Smooth muscle cell (in vitro differentiated cells): ENCODE measurements around the gene SATL1. TPM values are rescaled to one million over a fixed set of nuclear protein-coding genes. Genes with fewer than 3 reads are reported as not detected.

Source experiments
- DNase-seq: peaks from one replicate; lab custom pipeline; 2025; ENCODE audit not compliant: unreplicated experiment; lab: John Stamatoyannopoulos, UW
- H2AFZ ChIP-seq: fragments of 200-600 bp; sonication (generic); 2 replicates; pipeline ENCODE4 v1.6.0; 2016; ENCODE audit warnings: antibody characterized with exemption, low read depth, mild to moderate bottlenecking
- H3F3A ChIP-seq: fragments of 200-600 bp; sonication (generic); 2 replicates; pipeline ENCODE4 v1.6.0; 2017; ENCODE audit warnings: antibody characterized with exemption, low read depth
- H3K27ac ChIP-seq: fragments of 200-600 bp; sonication (generic); 2 replicates; pipeline ENCODE4 v1.5.1; 2016; ENCODE audit warnings: low read depth, mild to moderate bottlenecking
- H3K27me3 ChIP-seq: fragments of 200-600 bp; sonication (generic); 2 replicates; pipeline ENCODE4 v1.6.1; 2016; ENCODE audit warnings: low read depth, mild to moderate bottlenecking
- H3K36me3 ChIP-seq: fragments of 200-600 bp; sonication (generic); 2 replicates; pipeline ENCODE4 v1.5.1; 2016; ENCODE audit warnings: low read depth
- H3K4me1 ChIP-seq: fragments of 200-600 bp; sonication (generic); 2 replicates; pipeline ENCODE4 v1.5.1; 2016; ENCODE audit warnings: low read depth
- H3K4me2 ChIP-seq: fragments of 200-600 bp; sonication (generic); 2 replicates; pipeline ENCODE4 v1.6.0; 2016; ENCODE audit warnings: mild to moderate bottlenecking
- H3K4me3 ChIP-seq: fragments of 200-600 bp; sonication (generic); 2 replicates; pipeline ENCODE4 v1.5.1; 2016; ENCODE audit warnings: mild to moderate bottlenecking
- H3K79me2 ChIP-seq: fragments of 200-600 bp; sonication (generic); 2 replicates; pipeline ENCODE4 v1.6.0; 2016; ENCODE audit warnings: low read depth, mild to moderate bottlenecking
- H3K9ac ChIP-seq: fragments of 200-600 bp; sonication (generic); 2 replicates; pipeline ENCODE4 v1.6.0; 2016; ENCODE audit warnings: low read depth
- H3K9me3 ChIP-seq: fragments of 200-600 bp; sonication (generic); replicated peaks from 2 replicates; pipeline ENCODE4 v1.5.1; 2016; ENCODE audit warnings: low read depth
- H4K20me1 ChIP-seq: fragments of 200-600 bp; sonication (generic); 2 replicates; pipeline ENCODE4 v1.6.0; 2016; ENCODE audit warnings: low read depth
- WGBS: methylation state at CpG from one replicate; pipeline ENCODE4 v1.1.7; 2016; ENCODE audit warnings: low lambda C conversion rate; 5-methylcytosine and 5-hydroxymethylcytosine counted together
- polyA plus RNA-seq: library from polyadenylated mRNA; unstranded; fragments of >200 nt; fragmentation: Nextera tagmentation; extraction: Ambion mirVana; gene quantifications from 2 replicates; pipeline ENCODE4 v1.2.1, GENCODE V29; 2016
- total RNA-seq: library from RNA; depleted of rRNA; stranded (reverse); fragments of >200 nt; gene quantifications from 2 replicates; pipeline ENCODE4 v1.2.3, GENCODE V29; 2014
- TF ChIP-seq, protein P1 (sequence below): fragments of 200-600 bp; sonication (generic); IDR thresholded peaks from 2 replicates; pipeline ENCODE4 v1.5.1; 2017; ENCODE audit warnings: borderline replicate concordance, mild to moderate bottlenecking, antibody characterized with exemption; ENCODE audit not compliant: insufficient read depth, poor library complexity, severe bottlenecking

Gene SATL1
- total and polyA plus RNA-seq, 2 experiments from 2014 or later, result 0.11 TPM; not detected in 1

DNA sequence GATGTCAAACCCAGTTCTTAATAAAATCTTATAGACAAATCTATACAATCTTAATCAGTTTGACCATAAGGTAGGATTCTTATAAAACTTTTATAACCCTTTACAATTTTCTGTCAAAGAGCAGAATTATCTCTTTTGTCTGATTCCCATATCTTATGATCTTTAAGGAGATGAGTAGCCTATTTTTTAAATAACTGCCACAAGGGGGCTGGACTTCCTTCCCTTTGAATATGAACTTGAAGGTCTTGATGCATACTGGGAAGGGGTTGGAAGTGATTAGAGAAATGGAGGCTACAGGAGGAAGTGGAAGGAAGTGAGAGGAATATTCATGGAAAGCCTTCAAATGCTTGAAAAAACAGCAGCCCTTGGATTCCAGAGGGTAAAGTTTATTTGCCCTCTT is 128.8 kb downstream of the SATL1 start:
- no peak overlapping the region for H3K9ac ChIP-seq
- H3K27me3 ChIP-seq, result no peaks in the 10 kb centered on the region
- no peak overlapping the region for H3K4me2 ChIP-seq
- H3K9me3 ChIP-seq, result no peaks in the 10 kb centered on the region
- TF ChIP-seq, protein P1, sequence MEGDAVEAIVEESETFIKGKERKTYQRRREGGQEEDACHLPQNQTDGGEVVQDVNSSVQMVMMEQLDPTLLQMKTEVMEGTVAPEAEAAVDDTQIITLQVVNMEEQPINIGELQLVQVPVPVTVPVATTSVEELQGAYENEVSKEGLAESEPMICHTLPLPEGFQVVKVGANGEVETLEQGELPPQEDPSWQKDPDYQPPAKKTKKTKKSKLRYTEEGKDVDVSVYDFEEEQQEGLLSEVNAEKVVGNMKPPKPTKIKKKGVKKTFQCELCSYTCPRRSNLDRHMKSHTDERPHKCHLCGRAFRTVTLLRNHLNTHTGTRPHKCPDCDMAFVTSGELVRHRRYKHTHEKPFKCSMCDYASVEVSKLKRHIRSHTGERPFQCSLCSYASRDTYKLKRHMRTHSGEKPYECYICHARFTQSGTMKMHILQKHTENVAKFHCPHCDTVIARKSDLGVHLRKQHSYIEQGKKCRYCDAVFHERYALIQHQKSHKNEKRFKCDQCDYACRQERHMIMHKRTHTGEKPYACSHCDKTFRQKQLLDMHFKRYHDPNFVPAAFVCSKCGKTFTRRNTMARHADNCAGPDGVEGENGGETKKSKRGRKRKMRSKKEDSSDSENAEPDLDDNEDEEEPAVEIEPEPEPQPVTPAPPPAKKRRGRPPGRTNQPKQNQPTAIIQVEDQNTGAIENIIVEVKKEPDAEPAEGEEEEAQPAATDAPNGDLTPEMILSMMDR, result no peak
- no peak overlapping the region for H3K27ac ChIP-seq
- no peaks in the 10 kb centered on the region for H3K4me1 ChIP-seq
- no peaks in the 10 kb centered on the region for H3K79me2 ChIP-seq
- no peaks in the 10 kb centered on the region for H4K20me1 ChIP-seq
- no peak for DNase-seq
- no peaks in the 10 kb centered on the region for H3F3A ChIP-seq
- no peak overlapping the region for H2AFZ ChIP-seq
- no peak overlapping the region for H3K4me3 ChIP-seq
- H3K36me3 ChIP-seq, result no peaks in the 10 kb centered on the region

DNA sequence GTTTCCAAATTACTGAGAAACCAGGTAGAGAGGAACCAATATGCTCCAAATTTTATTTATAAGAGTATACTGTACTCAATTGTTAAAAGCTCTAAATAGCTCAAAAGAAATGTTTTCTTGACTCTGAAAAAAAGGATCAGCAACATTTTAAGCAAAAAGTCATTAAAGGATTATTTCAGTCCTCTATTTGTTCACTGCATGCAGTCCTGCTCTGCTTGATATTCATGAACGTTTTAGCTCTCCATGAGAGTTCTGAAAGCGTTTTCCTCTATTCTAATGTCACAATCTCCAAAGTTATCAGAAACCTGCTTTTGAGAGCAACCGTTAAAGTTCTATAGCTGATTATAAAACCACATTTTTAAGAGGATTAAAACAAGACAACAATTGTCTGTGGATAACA is 129.4 kb downstream of the SATL1 start:
- Histone ChIP-seq H3F3A (no peaks in the 10 kb centered on the region), H3K36me3 (no peaks in the 10 kb centered on the region), H3K9me3 (no peaks in the 10 kb centered on the region), H3K9ac (no peak overlapping the region), H3K4me1 (no peaks in the 10 kb centered on the region), H3K4me3 (no peak overlapping the region), H3K4me2 (no peak overlapping the region), H4K20me1 (no peaks in the 10 kb centered on the region), H3K27me3 (no peaks in the 10 kb centered on the region), H2AFZ (no peak overlapping the region), H3K27ac (no peak overlapping the region), H3K79me2 (no peaks in the 10 kb centered on the region)
- DNase-seq, result no peak
- TF ChIP-seq, protein P1, result no peak
- 63% methylated on average over 3 of the region's 3 CpGs for WGBS

DNA sequence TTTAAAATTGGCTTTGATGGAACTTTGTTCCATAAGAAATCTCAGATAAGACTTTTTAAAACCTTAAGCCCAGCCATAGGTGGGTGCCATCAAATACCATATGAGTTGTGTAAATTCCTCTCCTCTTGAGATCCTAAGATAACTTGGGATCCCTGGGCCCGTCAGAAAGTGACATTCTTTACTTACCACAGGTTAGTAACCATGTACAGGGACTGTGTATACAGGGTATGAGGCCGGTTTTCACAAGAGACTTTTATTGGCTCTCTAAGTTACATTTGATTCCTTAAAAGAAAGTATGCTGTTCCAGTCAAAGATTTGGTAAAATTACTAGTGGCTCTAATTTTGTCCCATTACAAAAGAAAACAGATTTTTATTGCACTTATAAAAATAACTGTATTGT is 129.8 kb downstream of the SATL1 start:
- H3K9me3 ChIP-seq, result no peaks in the 10 kb centered on the region
- H3K9ac ChIP-seq, result no peak overlapping the region
- H2AFZ ChIP-seq, result no peak overlapping the region
- no peak overlapping the region for H3K4me3 ChIP-seq
- H3K4me2 ChIP-seq, result no peak overlapping the region
- H3F3A ChIP-seq, result no peaks in the 10 kb centered on the region
- no peak overlapping the region for H3K27ac ChIP-seq
- no peak for DNase-seq
- 48% methylated on average over 2 of the region's 2 CpGs for WGBS
- no peaks in the 10 kb centered on the region for H3K36me3 ChIP-seq
- TF ChIP-seq, protein P1, result no peak
- no peaks in the 10 kb centered on the region for H4K20me1 ChIP-seq
- H3K27me3 ChIP-seq, result no peaks in the 10 kb centered on the region
- H3K79me2 ChIP-seq, result no peaks in the 10 kb centered on the region
- H3K4me1 ChIP-seq, result no peaks in the 10 kb centered on the region

DNA sequence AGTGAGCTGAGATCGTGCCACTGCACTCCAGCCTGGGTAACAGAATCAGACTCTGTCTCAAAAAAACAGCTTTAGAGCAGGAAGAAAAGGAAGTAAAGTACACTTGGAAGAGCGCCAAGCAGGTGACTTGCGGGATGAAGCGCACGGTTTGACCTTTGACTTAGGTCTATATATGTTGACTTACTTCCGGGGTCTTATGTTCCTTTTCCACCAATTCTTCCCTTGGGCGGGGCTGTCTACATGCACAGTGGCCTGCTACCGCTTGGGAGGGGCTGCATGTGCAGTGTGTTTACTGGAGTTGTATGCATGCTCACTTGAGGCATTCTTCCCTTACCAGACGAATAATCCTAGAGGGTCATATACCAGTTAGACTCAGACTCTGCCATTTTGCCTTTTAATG is 131.3 kb downstream of the SATL1 start:
- no peaks in the 10 kb centered on the region for H3K4me1 ChIP-seq
- no peak overlapping the region for H3K9ac ChIP-seq
- H3F3A ChIP-seq, result no peaks in the 10 kb centered on the region
- H3K79me2 ChIP-seq, result no peaks in the 10 kb centered on the region
- H4K20me1 ChIP-seq, result no peaks in the 10 kb centered on the region
- TF ChIP-seq, protein P1, result no peak
- no peaks in the 10 kb centered on the region for H3K27me3 ChIP-seq
- no peak overlapping the region for H3K27ac ChIP-seq
- no peak overlapping the region for H3K4me3 ChIP-seq
- no peak overlapping the region for H2AFZ ChIP-seq
- DNase-seq, result no peak
- H3K9me3 ChIP-seq, result no peaks in the 10 kb centered on the region
- no peaks in the 10 kb centered on the region for H3K36me3 ChIP-seq
- no peak overlapping the region for H3K4me2 ChIP-seq
- 89% methylated on average over 9 of the region's 9 CpGs for WGBS
